ENCODE data around the gene CASQ2.

Gene CASQ2

GRCh38 chr1:115768549-115768948 lies at the start of gene CASQ2:
Gene CASQ2, minus strand, starts transcription at chr1:115768714. Its CDS starts 173 bp downstream, at chr1:115768541.
- no peak for DNase-seq

GRCh38 chr1:115815694-115816093 lies 47.2 kb upstream of the CASQ2 start:
- no peak for DNase-seq

GRCh38 chr1:115814685-115815398 lies 46.3 kb upstream of the CASQ2 start:
- DNase-seq, result no peak

- no peak for DNase-seq
These were observed 45.2 kb upstream of the CASQ2 start for GRCh38 chr1:115813727-115814126.

- DNase-seq, result peak; percentile 42
These were observed 42.8 kb upstream of the CASQ2 start for GRCh38 chr1:115811140-115811828.

- peak; percentile 63 for DNase-seq
These were observed 42.1 kb upstream of the CASQ2 start for GRCh38 chr1:115810609-115811008.

GRCh38 chr1:115809847-115810246 lies 41.3 kb upstream of the CASQ2 start:
- DNase-seq, result no peak

- DNase-seq, result no peak
These were observed 40.6 kb upstream of the CASQ2 start for GRCh38 chr1:115809076-115809475.

- DNase-seq, result peak; percentile 44
These were observed 39.2 kb upstream of the CASQ2 start for GRCh38 chr1:115807723-115808122.

- no peak for DNase-seq
These were observed 37.1 kb upstream of the CASQ2 start for GRCh38 chr1:115805597-115805996.

GRCh38 chr1:115802416-115802815 lies 33.9 kb upstream of the CASQ2 start:
- no peak for DNase-seq

GRCh38 chr1:115797486-115797885 lies 29.0 kb upstream of the CASQ2 start:
- DNase-seq, result no peak

- peak; percentile 67 for DNase-seq
These were observed 28.4 kb upstream of the CASQ2 start for GRCh38 chr1:115796897-115797296.

GRCh38 chr1:115796036-115796435 lies 27.5 kb upstream of the CASQ2 start:
- no peak for DNase-seq

- no peak for DNase-seq
These were observed 26.6 kb upstream of the CASQ2 start for GRCh38 chr1:115794976-115795639.

GRCh38 chr1:115793162-115793561 lies 24.6 kb upstream of the CASQ2 start:
- DNase-seq, result no peak

GRCh38 chr1:115791816-115792215 lies 23.3 kb upstream of the CASQ2 start:
- DNase-seq, result no peak

- no peak for DNase-seq
These were observed 22.3 kb upstream of the CASQ2 start for GRCh38 chr1:115790846-115791245.

- DNase-seq, result no peak
These were observed 21.8 kb upstream of the CASQ2 start for GRCh38 chr1:115790356-115790755.

GRCh38 chr1:115783311-115783710 lies 14.8 kb upstream of the CASQ2 start:
- no peak for DNase-seq

GRCh38 chr1:115782571-115783281 lies 14.2 kb upstream of the CASQ2 start:
- DNase-seq, result no peak

GRCh38 chr1:115781851-115782250 lies 13.3 kb upstream of the CASQ2 start:
- no peak for DNase-seq

- DNase-seq, result no peak
These were observed 12.8 kb upstream of the CASQ2 start for GRCh38 chr1:115781343-115781742.

Data from DMS 273 treated with DMSO at 0.1 percent for 48 hours (cell line).